Measurements from ENCODE around the gene MRPL58.

DNA sequence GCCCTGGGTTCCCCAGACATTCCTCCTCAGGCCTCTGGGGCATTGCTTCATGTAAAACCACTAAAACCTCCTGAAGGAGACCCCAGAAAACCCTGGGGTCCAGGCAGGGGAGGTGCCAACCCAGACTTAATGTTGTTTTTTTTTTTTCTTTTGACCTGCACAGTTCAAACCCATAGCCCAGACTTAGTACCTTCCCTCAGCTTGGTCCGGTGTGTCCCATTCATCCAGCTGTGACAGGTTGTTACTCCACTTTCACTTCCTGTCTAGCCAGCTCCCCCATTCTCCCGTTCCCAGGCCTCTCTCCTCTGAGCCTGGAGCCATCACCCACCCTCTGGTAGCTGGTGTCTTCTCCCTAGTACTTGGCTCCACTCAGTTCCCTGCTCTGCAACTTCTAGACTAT is 20.2 kb upstream of the MRPL58 start:
- TF ChIP-seq CTCF (IDR thresholded peaks at IDR 0.05) = no peak
- no peak for TF ChIP-seq POLR2A (IDR thresholded peaks at IDR 0.05)
- TF ChIP-seq POLR2AphosphoS5 (IDR thresholded peaks at IDR 0.05) = no peak

All from breast epithelium (tissue), 3 donors.